Stimulated activated CD4-positive, alpha-beta T cell treated with anti-CD3 and anti-CD28 coated beads, Interleukin-2, amount 100 ng/mL, for 48 hours (primary cell): ENCODE results near the gene LMAN1.
A peak's percentile ranks its signal among the peaks of the same experiment; 100 is the strongest.

Experiments used
- DNase-seq, 2 donors: peaks; one replicate each; pipeline ENCODE4 v3.0.0-alpha.2; 2020

LMAN1 gene

DNA sequence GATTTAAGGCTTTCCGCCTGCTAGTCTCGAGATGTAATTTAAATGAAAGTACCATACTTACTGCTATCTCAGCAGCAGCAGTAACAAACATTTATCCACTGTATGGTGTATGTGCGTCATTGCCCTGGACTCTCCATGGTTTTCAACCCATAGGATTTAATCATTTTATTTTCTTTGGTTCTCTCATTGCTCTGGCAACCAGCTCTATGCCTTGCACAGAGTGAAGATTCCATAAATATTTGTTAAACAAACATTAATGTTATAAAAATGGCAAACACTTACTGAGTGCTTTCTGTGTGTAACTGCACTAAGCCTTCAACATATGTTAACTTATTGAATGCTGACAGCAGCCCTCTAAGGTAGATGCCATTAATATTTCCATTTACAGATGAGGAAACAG, 1.3 kb upstream of the LMAN1 start:
- no peak for DNase-seq

DNA sequence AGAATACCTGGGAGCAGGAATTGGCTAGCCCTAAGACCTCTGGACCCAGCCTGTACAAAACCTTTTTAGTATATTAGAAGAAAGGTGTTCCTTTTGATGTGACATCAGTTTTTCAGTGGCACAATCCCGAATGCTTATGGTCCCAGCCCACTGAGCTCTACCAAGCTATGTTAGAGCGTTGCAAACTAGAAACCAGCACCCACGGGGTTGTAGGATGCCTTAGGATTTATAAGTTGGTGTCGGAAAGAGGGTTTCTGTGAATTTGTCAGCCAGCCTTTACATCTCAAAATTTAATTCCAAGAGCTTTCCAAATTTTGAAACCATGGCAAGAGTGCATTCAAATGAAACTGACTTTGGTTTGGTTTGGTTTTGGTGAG, 499 bp upstream of the LMAN1 start:
- DNase-seq, result no peak

DNA sequence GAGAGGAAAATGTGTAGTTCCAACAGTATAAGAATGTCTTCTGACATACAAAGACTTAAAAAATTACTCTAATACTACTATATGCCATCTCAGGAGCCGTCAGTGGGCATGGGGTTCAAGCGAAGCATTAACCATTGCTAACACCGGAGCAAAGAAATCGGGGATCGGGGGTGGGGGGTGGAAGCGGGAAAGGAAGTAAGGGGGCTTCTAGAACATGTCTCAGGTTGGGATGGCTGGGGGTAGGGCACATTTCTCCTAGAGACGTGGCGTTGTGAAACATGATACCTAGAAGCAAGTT, 702 bp downstream of the LMAN1 start:
- DNase-seq, result peak in 1 of 2 donors; percentile 26

DNA sequence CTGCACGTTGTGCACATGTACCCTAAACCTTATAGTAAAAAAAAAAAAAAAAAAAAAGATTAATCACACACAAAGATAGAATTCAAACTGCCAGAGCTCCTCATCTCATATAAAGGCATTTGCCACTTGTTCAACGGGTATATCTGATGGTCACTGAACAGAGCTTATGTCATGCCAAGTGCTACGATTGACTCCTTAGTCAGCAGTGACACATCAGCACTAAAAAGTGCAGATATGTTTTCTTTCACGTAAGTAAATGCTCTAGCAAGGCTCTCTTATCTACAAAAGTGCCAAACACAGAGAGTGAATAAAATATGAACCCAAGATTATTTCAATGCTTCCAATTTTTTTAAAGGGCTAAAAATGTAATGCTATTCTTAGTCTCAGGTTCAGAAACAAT, 1.1 kb downstream of the LMAN1 start:
- DNase-seq, result no peak

DNA sequence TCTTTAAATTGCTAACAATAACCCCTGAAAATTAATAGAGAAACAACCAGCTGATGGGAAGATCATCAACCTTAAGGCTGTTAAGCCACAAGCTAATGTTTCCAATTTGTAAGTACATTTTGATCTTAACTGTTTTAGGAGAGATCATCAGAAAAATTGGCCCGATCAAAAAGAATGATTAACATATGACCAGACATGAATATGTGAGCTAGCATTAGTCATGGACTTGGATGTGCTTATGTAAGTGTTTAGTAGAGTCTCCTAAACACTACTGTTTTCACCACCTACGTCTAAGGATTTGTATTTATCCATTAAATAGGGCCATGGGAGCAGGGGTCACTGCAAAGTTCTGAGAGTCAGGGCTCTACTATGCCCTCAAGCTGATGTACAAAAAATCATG, 4.3 kb downstream of the LMAN1 start:
- DNase-seq, result no peak

DNA sequence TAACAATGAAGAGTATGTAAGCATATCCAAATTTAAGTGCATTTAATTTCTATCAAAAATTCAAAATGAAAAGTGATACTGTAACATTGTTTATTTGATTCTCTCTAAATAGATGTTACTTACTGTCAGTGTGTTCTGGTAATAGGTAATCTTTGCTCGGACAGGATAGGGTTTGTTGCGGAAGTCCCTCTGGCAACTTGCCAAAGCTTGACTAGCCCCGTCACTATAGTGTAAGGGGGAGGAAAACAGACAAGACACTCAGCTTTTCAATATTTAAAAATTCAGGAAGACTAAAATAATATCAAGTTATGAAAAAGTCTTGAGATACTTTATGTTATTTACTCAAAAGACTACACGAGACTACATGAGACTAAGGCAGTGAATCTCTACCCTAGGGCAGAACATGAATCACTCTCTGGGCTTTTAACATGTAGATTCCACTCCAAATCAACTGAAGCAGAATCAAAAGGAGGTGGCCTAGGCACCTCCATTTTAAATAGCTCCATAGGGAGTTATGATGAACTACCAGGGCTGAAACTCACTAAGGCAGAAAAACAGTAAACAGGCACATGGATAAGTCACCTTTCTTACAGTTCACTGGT, 5.9 kb downstream of the LMAN1 start:
- DNase-seq, result no peak

DNA sequence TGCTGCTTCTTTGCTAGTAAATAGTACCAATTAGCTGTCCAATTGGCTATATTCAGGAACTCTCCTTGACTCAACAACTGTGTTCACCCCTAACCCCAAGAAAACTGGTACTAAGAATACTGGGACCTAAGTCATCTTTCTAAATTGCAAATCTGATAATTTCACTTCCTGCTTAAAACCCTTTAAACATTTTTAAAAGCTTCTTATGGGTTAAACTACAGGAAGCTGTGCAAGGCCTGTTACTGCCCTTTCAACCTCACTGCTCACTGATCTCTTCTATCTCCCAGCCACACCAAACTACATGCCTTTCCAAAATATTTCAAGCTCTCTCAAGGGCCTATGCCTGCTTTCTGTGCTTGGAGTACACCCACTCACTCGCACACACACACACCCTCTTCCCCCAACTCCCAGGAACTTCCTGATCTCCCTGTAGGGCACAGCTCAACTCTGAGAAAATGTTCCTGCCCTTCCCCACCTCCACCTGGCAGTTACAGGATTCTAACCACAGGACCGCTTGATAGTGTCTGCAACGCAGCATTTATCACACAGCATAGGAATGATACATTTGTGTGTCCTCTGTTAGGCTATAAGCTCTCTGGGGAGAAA, 6.7 kb downstream of the LMAN1 start:
- no peak for DNase-seq

DNA sequence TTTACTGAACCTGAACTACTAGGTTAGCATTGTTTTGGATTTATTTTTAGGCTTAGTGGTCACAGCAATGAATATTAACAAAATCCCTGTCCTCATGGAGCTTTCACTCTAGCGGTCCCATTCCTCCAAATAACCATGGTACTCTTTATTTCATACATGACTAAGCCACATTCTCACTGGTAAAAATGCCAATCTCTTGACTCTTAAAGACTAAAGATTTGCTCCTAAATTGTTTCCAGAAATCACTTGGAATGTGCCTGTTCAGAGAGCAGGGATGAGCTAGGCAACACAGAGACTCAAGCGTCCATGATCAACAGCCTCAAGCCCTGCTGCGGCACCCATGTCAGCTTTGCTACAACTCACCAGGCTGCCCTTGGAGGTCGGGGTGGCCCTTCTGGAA, 13.5 kb downstream of the LMAN1 start:
- no peak for DNase-seq

DNA sequence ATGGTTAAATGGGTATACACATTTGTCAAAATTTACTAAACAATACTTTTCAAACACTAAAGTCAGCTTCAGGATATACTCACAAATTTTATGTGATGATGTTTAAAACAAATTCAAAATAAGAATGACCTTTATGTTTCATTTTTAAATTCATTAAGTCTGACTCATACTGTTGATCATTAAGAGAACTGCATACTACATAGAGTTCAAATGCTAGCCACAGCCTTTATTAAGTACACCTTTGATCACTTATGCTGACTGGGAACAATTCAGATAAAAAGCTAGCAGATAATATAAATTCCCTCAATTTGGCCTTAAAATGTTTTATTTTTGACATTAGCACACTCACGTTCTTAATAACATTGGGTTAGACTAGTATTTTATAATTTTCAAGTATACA, 14.1 kb downstream of the LMAN1 start:
- no peak for DNase-seq

DNA sequence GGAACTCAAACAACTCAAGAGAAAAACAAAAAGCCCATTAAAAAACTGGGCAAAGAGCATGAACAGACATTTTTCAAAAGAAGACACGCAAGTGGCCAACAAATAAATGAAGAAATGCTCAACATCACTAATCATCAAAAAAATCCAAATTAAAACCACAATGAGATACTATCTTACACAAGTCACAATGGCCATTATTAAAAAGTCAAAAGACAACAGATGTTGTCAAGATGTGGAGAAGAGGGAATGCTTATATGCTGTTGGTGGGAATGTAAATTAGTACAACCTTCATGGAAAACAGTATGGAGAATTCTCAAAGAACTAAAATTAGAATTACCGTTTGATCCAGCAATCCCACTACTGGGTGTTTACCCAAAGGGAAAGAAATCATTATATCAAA, 15.1 kb downstream of the LMAN1 start:
- DNase-seq, result no peak

DNA sequence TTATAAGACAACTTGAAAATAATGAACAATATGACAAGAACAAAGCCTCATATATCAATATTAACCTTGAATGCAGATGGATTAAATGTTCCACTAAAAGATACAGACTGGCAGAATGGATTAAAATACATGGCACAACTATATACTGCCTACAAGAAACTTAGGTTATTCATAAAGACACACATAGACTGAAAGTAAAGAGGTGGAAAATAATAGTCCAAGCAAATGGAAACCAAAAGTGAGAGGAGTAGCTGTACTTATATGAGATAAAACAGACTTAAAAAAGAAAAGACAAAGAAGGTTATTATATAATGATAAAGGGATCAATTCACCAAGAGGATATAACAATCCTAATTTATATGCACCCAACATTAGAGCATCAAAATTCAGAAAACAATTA, 18.2 kb downstream of the LMAN1 start:
- DNase-seq, result no peak

DNA sequence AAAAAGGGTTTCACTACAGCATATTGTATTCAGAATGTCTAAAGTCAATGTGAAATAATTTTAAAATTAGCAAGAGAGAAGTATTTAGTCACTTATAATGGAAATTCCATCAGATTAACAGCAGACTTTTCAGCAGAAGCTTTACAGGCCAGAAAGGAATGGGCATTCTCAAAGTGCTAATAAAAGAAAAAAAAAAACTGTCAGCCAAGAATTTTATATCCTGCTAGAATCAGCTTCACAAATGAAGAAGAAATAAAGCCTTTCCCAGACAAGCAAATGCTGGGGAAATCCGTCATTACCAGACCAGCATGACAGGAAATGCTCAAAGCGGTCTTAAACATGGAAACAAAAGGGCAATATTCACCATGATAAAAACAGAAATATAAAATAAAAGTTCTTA, 18.8 kb downstream of the LMAN1 start:
- no peak for DNase-seq

DNA sequence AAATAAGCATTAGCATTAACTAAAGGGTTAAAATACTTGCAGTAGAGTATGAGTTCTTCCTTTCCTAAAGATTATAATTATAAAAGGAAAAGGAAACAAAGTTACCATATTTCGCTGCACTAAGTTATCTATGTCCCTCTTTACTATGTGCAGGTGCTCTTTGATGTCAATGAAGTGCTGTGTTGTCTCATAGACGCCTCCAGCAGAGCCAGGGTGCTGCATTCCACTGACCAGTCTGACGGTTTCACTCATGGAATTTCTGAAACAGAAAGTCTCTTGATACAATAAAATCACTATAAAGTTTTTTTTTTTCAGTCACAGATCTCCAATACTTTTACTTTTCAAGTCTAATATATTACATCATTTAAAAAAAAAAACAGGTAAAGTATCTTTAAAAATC, 26.1 kb downstream of the LMAN1 start:
- DNase-seq, result no peak

DNA sequence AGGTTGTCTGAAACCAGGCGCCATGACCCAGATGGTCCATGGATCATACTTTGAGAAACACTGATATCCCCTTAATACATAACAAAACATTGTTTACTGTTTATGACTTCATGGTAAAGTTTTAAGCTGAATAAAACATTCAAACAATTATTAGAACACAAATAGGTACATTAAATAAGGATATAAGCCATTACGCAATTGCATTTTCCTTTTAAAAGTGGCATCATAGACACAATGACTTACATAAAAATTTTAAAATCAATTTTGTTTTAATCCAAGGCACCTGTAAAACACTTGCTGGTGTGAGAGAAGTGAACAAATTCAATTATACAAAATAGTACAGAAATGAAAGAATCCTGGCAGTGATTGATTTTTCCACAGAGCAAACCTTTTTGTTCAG, 30.4 kb downstream of the LMAN1 start:
- DNase-seq, result no peak

DNA sequence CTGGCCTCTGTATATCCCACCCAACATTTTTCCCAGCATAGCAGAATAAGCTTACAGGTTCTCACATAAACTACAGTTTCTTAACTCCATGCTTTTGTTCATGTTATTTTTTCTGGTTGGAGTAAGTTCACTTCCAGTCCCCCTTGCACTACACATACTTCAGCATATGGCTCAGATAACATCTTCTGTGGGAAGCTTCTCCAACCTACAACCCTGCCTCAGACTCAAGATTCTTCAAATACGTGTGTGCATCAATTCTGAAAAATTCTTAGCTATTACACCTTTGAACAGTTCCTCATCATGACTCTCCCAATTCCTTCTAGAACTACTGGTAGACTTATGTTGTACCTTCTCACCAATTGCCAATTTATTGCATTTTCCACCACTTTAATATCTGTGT, 33.1 kb downstream of the LMAN1 start:
- no peak for DNase-seq

DNA sequence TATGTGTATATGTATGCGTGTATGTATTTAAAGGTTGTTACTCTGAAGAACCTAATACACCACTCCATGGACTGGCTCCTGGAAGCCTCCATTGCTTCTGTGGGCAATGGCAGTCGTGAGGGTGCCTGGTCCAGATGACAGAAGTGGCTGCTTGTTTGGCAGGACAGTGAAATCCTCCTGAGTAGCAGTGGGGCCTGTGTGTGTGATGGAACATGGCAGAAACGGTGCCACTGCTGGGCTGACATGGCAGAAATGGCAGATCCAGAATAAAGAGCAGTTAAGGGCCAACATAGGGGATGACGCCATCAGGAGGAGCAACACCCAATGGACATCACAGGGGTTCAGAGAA, 34.5 kb downstream of the LMAN1 start:
- no peak for DNase-seq

DNA sequence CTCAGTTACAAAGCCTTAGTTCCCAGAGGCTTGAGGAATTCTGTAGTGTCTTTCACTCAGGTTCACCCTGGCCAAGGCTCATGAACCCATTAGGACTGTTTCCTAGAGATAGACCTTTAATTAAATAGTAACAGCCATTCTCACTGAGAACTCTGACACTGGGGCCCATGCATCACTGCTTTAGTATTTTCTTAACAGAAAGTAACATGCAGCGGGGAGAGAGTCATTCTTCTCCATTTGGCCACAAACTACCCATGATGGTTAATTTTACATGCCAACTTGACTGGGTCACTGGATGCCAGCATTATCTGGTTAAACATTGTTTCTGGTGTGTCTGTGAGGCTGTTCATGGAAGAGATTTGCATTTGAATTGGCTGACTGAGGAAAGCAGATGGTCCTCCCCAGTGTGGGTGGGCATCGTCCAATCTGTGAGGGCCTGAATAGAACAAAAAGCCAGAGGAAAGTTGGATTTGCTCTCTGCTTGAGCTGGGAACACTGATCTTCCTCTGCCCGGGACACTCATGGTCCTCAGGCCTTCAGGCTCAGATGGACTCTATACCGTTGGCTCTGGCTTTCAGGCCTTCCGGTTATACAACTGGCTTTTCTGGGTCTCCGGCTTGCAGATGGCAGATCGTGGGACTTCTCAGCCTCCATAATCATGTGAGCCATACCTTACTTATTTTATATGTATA, 35.0 kb downstream of the LMAN1 start:
- no peak for DNase-seq

DNA sequence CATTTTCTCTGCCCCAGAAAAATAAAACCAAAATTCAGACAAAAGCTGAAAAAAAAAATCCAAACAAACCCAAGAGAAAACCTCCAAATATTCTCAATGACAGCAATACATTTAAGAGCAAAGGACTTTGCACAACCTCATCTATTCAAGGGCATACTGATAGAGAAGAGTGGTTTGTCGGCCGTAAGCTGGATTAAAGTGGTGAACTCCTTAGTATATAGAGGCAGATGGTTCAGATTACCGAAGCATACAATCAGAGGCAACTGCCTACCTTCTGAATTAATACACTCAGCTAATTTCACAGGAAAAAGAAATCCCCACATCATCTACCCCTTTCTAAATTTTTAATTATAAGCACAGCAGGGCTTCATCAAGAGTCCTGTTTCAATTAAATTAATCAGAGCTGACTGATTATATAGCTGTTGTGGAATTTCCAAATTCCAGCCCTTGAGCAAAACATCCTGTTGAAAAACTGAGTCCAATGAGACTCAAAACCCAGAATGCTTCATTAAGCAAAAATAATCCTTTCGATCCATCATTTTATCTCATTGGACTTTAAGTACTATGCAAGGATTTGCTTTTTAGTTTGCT, 40.5 kb downstream of the LMAN1 start, which contains the start of gene CPLX4:
TSS of gene CPLX4 (minus strand) at position 190 of the 591 bp plus-strand sequence. CDS start at position 3, 187 bp downstream.
- DNase-seq, result no peak

DNA sequence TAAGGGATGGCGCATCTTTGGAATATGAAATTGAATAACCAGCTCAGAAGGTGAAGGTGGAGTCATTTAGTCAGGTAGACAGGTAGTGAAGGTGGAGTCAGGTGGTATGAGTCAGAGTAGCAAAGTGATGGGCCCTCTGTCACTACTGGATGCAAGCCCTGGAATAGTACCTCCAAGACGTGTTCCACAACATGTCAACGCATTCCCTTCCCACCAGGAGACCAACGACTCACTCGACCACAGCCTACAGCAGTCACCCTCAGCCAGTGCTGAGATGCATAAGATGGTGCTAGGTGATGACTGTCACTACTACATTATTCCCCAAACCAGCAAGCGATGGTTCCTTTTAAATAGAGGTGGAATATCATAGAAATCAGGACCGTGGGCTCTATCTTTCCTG, 47.4 kb downstream of the LMAN1 start:
- no peak for DNase-seq

DNA sequence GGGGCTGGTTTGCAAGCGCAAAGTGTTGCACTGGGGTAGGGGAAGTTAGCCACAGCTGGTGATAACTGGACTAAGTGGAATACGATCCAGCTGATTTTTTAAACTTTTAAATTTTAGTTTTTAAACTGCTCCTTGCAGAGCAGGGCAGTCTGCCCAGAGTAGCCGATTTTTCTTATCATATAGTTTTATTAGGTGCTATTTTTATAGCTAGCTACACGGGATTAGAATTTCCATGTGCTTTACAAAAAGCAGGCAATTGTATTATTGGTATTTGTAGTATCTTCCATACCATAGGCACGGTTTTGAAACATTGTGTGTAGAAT, 50.2 kb downstream of the LMAN1 start:
- no peak for DNase-seq

DNA sequence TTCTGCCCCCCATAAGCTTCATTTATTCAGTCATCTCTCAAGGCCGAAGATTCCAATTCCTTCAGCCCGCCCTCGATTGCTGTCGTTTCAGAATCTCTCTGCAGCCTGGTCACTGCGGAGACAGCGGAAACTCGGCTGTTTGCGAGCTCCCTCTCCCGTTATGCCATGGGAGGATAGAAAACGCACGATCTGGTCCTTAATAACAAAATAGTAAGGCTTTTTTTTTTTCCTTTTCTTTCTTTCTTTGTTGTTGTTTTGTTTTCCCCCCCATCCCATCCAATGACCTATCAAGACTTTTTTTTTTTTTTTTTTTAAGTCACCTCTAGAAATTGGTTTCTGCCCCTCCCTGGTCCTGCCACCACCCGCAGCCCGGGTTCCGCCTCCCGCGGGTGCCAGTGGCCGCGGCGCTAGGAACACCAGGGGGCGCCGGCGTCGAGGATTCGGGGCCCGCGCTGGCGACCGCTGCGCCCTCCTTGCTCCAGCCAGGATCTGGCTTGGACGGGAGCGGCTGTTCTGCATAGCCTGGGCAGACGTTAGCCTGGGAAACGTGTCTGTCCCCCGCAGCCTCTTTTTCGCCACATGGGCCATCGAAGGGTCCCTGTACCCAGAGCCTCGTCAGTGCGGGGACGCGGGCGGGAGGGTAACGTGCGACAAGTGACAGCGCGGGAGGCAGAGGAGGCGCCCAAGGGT, 50.7 kb downstream of the LMAN1 start:
- DNase-seq, result peak; percentile 72 to 75

DNA sequence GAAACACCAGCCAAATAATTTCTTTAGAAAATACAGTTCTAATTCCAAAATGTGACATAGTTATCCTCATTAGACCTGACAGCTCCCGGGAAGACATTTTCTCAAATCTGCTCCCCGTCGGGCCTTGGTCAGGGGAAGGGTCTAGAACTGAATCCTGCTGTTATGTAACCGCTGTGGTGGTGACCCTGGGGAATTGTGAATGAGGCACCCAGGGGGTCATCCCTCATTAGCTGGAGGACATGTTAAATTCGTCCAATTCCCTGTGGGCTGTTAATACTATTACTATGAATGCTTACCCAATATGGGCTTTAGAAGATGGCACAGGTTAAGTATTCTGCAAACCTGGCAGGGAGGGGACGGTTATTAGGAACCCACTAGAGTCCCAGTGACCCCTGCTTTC, 52.4 kb downstream of the LMAN1 start:
- no peak for DNase-seq

DNA sequence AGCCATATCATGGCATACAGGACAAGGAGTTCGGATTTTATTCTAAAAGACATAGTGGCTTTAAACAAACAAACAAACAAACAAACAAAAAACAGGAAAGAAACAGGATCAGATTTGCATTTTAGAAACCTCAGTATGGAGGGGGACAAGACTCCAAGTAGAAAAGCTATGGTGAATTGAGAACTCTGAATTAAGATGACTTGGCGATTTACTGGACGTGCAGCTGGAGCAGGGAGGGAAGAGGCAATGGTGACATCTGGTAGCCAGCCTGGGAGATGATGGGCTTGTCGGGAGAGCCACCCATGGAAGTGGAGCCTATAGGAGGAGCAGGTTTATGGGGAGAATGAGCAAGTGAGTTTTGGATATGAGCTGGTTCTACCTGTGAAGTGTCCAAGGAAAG, 53.8 kb downstream of the LMAN1 start:
- DNase-seq, result no peak

DNA sequence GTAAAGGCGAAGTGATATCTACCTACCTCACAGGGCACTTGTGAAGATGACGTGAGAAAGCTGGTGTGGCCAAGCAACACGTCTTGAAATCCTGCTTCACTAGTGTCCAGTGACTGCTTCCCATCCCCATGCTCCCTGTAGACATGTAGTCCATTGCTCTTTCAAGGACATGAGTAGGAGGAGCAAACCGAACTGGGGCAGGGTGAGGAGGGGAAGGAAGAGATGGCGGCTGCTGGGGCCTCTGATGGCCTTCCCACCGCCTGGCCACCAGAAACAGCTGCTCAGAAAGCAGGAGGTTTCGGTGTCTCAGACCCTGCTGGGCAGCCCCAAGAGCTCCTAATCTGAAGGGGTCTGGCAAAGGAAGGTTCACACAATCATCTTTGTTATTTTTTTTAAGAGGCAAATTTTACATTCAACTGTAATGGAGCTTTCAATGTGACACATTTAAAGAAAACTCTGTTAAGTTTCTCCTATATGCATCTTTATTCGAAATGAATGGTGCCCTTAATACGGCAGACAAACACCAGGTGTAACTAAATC, 55.3 kb downstream of the LMAN1 start:
- no peak for DNase-seq
